Measurements from ENCODE around the gene ADGRF3. TPM values are rescaled to one million over a fixed set of nuclear protein-coding genes. Genes with fewer than 3 reads are reported as not detected.

ADGRF3 gene
- total RNA-seq, 1 donor from 2014 or later, result 0.04 TPM

GRCh38 chr2:26327291-26328272 lies 19.0 kb downstream of the ADGRF3 start:
- H3K27me3 Mint-ChIP-seq (ENCODE audit: insufficient read depth, low read depth), result no peaks in the 10 kb centered on the region
- H3K9me3 Mint-ChIP-seq, result no peaks in the 10 kb centered on the region
- Histone ChIP-seq H3K4me2 (no peak overlapping the region), H3K27ac (no peak overlapping the region), H3K36me3 (no peaks in the 10 kb centered on the region), H3K9ac (no peak overlapping the region), H3K4me1 (no peaks in the 10 kb centered on the region), H3K4me3 (no peak overlapping the region), H3K27me3 (no peaks in the 10 kb centered on the region), H2AFZ (replicated peaks) (no peak overlapping the region), H4K20me1 (ENCODE audit: low read depth) (no peaks in the 10 kb centered on the region), H3K79me2 (ENCODE audit: low read depth) (no peaks in the 10 kb centered on the region), H3F3A (ENCODE audit: low read depth) (no peaks in the 10 kb centered on the region), H3K9me3 (ENCODE audit: low read depth) (no peaks in the 10 kb centered on the region)
- H3K36me3 Mint-ChIP-seq, result no peaks in the 10 kb centered on the region
- TF ChIP-seq EZH2 (IDR thresholded peaks at IDR 0.05) (no peak), EZH2phosphoT487 (IDR thresholded peaks at IDR 0.05) (no peak)
- TF ChIP-seq, protein P1, sequence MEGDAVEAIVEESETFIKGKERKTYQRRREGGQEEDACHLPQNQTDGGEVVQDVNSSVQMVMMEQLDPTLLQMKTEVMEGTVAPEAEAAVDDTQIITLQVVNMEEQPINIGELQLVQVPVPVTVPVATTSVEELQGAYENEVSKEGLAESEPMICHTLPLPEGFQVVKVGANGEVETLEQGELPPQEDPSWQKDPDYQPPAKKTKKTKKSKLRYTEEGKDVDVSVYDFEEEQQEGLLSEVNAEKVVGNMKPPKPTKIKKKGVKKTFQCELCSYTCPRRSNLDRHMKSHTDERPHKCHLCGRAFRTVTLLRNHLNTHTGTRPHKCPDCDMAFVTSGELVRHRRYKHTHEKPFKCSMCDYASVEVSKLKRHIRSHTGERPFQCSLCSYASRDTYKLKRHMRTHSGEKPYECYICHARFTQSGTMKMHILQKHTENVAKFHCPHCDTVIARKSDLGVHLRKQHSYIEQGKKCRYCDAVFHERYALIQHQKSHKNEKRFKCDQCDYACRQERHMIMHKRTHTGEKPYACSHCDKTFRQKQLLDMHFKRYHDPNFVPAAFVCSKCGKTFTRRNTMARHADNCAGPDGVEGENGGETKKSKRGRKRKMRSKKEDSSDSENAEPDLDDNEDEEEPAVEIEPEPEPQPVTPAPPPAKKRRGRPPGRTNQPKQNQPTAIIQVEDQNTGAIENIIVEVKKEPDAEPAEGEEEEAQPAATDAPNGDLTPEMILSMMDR (IDR thresholded peaks at IDR 0.05), result no peak
- H3K4me1 Mint-ChIP-seq, result peaks cover 6% of the 10 kb centered on the region
- no peak for DNase-seq (ENCODE audit: low spot score)
- no peak overlapping the region for H3K27ac Mint-ChIP-seq
- no peak overlapping the region for H3K4me3 Mint-ChIP-seq

DNA sequence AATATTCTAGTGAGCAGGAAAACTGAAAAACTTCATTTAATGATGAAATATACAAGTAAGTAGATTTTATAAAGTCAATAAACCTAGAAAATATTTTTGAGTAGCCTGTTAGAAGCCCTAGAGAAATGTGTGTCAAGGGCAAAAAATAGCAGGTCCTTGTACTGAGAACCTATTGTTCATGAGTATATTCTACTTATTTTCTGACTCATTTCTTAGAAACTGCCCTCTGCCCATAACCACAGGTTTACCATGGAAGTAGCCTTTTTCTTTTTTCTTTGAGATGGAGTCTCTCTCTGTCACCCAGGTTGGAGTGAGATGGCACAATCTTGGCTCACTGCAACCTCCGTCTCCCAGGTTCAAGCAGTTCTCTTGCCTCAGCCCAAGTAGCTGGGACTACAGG lies 20.1 kb downstream of the ADGRF3 start:
- Histone ChIP-seq H2AFZ (replicated peaks) (no peak overlapping the region), H3K27ac (no peak overlapping the region), H3K4me1 (no peaks in the 10 kb centered on the region), H3K36me3 (no peaks in the 10 kb centered on the region), H3K27me3 (no peaks in the 10 kb centered on the region), H3K4me3 (no peak overlapping the region), H4K20me1 (ENCODE audit: low read depth) (no peaks in the 10 kb centered on the region), H3F3A (ENCODE audit: low read depth) (no peaks in the 10 kb centered on the region), H3K9me3 (ENCODE audit: low read depth) (no peaks in the 10 kb centered on the region), H3K9ac (no peak overlapping the region), H3K4me2 (no peak overlapping the region), H3K79me2 (ENCODE audit: low read depth) (no peaks in the 10 kb centered on the region)
- no peaks in the 10 kb centered on the region for H3K27me3 Mint-ChIP-seq (ENCODE audit: insufficient read depth, low read depth)
- TF ChIP-seq EZH2phosphoT487 (IDR thresholded peaks at IDR 0.05) (no peak), EZH2 (IDR thresholded peaks at IDR 0.05) (no peak)
- TF ChIP-seq, protein P1 (IDR thresholded peaks at IDR 0.05), result no peak
- H3K36me3 Mint-ChIP-seq, result no peaks in the 10 kb centered on the region
- no peak overlapping the region for H3K27ac Mint-ChIP-seq
- H3K4me1 Mint-ChIP-seq, result peaks cover 6% of the 10 kb centered on the region
- no peak for DNase-seq (ENCODE audit: low spot score)
- H3K4me3 Mint-ChIP-seq, result no peak overlapping the region
- H3K9me3 Mint-ChIP-seq, result no peaks in the 10 kb centered on the region

DNA sequence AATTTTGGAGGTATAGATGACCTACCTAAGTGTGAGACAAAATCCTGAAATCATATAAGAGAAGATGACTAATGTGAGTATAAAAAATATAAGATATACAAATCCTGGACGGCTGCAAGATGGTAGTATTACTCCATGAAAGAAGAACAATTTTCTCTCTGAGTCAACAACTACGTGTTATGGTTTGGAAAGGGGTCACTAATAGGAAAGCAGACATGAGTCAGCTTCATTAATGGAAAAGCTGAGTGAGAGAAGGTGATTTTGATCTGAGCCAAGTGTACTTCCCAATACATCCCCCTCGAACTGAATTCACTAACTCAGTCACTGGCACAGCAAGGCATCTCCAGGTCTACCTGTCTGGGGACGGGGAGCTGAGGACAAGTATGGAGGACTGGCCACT lies 20.7 kb downstream of the ADGRF3 start:
- Histone ChIP-seq H3K27me3 (no peaks in the 10 kb centered on the region), H2AFZ (replicated peaks) (no peak overlapping the region), H3K4me3 (no peak overlapping the region), H3F3A (ENCODE audit: low read depth) (no peaks in the 10 kb centered on the region), H3K9ac (no peak overlapping the region), H3K4me2 (no peak overlapping the region), H3K4me1 (no peaks in the 10 kb centered on the region), H3K9me3 (ENCODE audit: low read depth) (no peaks in the 10 kb centered on the region), H3K79me2 (ENCODE audit: low read depth) (no peaks in the 10 kb centered on the region), H3K36me3 (no peaks in the 10 kb centered on the region), H3K27ac (no peak overlapping the region), H4K20me1 (ENCODE audit: low read depth) (no peaks in the 10 kb centered on the region)
- no peak overlapping the region for H3K27ac Mint-ChIP-seq
- peaks cover 6% of the 10 kb centered on the region for H3K4me1 Mint-ChIP-seq
- TF ChIP-seq, protein P1 (IDR thresholded peaks at IDR 0.05), result no peak
- TF ChIP-seq EZH2 (IDR thresholded peaks at IDR 0.05) (no peak), EZH2phosphoT487 (IDR thresholded peaks at IDR 0.05) (no peak)
- H3K9me3 Mint-ChIP-seq, result no peaks in the 10 kb centered on the region
- H3K27me3 Mint-ChIP-seq (ENCODE audit: insufficient read depth, low read depth), result no peaks in the 10 kb centered on the region
- no peak overlapping the region for H3K4me3 Mint-ChIP-seq
- no peaks in the 10 kb centered on the region for H3K36me3 Mint-ChIP-seq
- no peak for DNase-seq (ENCODE audit: low spot score)
